ENCODE data around the gene KCNJ5.

DNA sequence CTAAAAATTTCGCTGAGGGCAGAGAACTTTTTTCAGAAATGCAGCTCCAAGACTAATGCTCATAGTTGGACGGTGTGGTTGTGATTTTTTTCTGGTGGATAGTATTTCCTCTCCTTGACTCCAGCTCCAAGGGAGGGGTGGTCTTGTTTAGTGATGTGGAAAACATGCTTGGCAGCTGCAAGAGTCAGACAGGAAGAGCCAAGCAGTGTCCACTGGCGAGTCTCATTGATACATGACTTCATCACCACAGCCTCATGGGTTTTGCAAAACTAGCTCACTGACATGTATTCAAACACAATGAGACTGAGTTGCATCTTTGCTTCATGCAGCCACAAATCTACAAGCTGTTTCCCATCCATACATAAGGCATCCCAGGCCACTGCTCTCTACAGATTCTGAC is 16.7 kb upstream of the KCNJ5 start:
- TF ChIP-seq SUZ12 (IDR thresholded peaks at IDR 0.05; ENCODE audit: extremely low read depth, insufficient read depth, insufficient read length) (no peak), ZNF274 (IDR thresholded peaks at IDR 0.05; ENCODE audit: low read depth, low read length) (no peak)

Measured in NT2/D1 (cell line).